Dermis microvascular lymphatic vessel endothelial cell (primary cell): ENCODE measurements around the gene ARHGDIA. TPM values are rescaled to one million over a fixed set of nuclear protein-coding genes. Genes with fewer than 3 reads are reported as not detected.

Source experiments
- DNase-seq, 2 donors: peaks; one replicate each; pipeline versions ENCODE4 v3.0.0 to v3.0.0-alpha.2; 2010; ENCODE audit warnings: low read depth in 2 of 2
- total RNA-seq: library from RNA; depleted of rRNA; stranded (reverse); fragments of >200 nt; gene quantifications from 2 replicates; pipeline ENCODE4 v1.2.1, GENCODE V29; 2014

ARHGDIA gene
- total RNA-seq, 1 donor from 2014 or later, result 97.7 TPM

DNA sequence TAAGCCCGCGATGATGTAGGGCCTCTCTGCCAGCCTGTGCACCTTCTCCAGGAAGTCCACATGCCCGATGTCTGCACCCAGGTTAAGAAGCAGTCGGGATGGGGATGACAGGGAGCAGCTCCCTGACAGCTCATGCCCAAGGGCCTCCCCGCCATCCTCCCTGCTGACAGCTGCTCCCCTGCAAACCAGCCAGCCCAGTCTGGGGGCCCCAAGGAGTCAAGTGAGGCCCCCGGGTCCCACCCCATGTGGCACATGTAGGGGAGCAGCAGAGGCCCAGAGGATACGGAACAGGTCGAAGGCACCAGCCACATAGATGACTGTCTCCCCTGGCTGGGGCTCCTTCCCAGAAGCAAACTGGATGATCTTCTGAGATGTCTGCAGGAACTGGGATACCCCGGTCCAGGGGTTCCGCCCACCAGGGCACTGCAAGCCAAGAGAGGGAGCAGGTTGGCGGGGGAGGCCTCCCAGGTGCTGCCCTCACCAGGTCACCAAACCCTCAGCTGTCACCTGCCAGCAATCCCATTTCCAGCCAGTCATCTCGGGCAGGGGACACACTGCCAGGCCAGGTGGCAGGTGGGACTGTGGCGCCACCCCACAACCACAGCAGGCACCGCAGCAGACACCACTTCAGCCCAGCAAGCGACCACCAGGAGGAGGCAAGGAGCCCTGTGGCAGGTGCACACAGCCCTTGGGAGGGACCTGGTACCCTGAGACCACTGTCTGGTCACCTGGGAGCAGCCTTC is 35.5 kb upstream of the ARHGDIA start:
- no peak for DNase-seq

DNA sequence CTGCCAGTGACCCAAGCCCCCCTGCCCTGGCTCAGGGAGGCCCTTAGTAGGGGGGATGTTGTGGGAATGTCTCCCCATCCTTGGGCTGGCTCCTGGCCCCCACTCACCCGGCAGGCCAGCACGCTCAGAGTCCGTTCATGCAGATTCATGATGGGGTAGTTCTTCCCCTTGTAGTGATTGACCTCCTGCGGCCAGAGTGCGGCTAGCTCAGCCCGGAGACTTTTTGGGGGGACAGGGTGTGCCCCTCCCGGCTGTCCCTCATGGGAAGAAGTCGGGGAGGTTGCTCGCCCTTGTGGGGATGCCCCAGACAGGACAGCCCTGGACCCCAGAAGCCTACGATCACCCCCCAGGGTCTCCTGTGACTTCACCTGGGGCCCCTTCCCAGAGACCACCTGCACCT is 34.9 kb upstream of the ARHGDIA start:
- DNase-seq, result no peak

DNA sequence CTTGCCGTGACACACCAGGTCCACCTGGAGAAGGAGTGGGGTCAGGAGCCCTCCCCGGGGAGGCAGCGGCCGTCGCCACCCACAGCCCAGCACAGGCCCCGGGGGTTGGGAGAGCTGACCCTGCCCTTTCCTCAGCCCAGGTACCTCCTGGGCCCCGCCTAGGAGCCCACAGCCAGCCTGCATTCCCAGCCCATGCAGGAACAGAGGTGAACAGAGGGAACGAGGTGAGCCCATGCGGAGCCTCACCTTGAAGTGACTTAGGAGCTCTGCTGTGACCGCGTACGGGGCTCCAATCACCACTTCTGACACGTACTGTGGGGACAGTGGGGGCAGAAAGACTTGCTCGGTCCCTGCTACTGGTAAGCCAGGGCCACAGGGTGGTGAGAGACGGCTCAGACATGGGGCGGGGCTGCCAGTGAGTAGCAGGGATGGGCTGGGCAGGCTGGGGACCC is 34.3 kb upstream of the ARHGDIA start:
- no peak for DNase-seq

DNA sequence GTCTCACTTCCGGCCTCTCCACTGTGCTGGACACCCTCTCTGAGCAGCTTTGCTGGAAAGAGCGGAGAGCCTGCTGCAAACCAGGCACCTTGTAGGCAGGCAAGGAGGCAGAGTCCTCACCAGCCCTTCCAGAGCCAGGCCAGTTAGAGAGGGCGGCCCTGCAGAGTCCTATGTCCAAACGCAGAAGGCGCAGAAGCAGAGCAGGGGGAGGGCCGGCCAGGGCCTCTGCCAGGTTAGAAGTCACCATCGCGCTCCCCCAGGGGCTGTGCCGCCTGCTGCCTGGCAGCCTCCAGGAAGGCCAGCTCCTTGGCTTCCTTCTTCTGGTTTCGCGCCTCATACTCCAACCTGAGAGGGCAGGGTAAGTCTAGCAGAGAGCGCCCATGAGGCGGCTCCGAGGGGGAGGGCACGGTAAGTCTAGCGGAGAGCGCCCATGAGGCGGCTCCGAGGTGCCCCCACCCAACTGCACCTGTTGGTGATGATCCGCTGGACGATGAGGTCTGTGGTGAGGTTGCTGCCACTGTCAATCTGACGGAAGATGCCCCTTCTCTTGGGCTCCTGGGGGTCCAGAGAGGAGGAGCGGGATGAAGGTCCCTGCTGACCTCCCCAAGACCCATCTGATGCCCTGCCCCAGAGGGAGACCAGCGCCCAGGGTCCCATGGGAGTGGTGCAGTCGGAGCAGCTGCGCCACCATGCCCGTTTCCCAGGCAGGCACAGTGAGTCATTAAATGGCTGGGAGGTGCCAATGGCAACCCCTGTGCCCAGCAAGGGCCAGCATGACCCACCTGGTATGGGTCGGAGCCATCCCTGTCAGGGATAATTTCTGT is 33.7 kb upstream of the ARHGDIA start:
- DNase-seq, result no peak

DNA sequence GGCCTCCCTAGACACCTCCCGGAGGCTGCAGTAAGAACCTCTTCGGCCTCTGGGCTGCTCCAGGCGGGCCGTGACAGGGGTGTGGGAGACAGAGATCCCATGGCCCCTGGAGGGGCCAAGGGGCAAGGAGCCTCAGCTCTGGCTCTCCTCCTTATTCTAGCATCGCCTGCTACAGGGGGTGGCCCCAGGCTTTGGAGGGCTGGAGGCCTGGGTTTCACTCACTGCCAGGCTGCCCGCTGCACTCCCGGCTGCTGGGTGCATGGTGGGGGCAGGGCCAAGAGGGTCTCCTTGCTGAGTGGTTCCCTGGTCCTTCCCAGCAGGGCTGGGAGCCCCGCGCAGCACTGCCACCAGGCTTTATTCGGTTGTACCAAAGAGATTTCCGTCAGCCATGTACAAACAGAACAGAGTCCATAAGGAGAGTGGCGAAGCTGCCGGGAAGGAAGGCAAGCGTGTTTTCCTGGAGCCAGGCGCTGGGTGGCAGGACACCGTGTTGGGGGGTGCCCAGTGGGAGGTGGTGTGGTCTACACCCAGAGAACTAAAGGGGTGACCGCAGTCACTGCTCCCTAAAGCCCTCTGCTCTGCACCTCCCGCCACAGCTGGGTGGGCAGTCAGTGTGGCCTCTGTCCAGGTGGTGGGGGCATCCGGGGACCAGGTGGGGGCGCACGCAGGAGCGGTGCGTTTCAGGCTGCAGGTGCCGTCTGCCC is 32.9 kb upstream of the ARHGDIA start:
- DNase-seq, result no peak

DNA sequence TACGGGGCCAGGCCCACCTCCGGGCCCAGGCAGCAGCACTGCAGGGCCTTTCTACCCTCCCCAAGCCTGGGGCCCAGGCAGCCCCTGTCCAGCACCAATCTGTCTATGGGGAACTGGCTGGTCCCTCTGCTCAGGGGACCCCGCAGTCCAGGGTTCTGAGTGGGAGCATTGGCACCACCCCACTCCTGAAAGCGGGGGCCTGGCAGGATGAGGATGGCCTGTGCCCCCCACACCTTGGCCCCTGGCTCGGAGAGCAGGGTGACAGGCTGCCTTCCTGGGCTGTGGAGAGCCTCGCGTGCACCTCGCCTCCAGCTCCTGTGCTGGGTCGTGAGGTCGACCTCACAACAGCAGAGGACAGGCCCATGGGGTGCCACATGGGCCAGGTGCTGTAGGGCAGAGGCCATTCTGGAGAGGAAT is 32.3 kb upstream of the ARHGDIA start:
- DNase-seq, result no peak

DNA sequence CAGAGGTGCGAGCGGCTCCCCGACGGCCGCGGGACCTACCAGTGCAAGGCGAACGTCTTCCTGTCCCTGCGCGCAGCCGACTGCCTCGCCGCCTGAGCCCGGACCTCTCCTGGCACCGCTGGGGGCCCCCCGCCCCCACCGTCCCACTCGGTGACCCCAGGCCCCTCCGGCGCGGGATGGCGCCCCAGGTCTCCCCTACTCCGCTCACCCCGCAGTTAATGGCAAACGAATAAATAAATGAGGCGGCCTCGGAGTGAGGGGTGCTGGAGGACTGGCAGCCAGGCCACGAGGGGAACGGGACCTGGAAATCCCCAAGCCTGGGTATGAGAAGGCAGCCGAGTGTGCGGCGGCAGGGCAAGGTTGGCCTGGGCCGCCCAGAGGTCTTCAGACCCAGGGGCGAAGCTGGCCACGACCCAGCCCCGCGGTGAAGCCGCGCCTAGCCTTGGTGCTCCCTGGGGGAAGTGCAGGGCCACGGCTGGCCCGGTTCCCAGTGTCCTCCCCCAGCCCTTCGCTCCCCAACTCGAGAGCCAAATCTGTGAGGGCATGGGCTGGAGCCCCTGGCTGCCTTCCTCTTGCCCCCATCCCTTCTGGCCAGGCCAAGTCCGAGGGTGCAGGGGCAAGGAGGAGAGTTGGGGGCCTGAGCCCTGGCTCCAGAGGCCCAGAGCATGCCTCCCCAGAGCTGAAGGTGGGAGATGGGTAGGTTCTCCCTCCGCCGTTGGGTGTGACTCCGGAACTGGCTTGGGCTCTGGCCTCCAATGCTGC is 31.7 kb upstream of the ARHGDIA start:
- no peak for DNase-seq

DNA sequence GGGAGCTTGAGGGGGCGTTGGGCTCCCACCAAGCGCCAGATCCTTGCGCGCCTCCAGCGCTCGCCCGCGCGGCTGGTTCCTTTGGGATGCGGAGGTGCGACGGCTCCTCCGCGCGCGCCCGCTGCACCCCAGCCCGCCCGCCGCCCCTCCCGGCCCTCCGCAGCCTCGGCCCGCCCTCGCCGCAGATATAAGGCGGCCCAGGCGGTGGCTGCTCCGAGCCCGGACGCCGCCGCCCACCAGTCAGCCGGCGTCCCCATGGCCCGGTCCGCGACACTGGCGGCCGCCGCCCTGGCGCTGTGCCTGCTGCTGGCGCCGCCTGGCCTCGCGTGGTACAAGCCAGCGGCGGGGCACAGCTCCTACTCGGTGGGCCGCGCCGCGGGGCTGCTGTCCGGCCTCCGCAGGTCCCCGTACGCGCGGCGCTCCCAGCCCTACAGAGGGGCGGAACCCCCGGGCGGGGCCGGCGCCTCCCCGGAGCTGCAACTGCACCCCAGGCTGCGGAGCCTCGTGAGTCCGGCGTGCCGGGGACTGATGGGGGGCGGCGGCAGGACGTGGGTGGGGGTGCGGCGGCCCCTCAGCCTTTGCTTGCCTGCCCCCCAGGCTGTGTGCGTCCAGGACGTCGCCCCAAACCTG is 31.0 kb upstream of the ARHGDIA start, which contains the start of gene NPB:
Gene NPB (plus strand): TSS at position 216 of the 630 bp plus-strand sequence. CDS start 40 bp downstream, at position 256.
- DNase-seq, result peak in 1 of 2 donors; percentile 38

DNA sequence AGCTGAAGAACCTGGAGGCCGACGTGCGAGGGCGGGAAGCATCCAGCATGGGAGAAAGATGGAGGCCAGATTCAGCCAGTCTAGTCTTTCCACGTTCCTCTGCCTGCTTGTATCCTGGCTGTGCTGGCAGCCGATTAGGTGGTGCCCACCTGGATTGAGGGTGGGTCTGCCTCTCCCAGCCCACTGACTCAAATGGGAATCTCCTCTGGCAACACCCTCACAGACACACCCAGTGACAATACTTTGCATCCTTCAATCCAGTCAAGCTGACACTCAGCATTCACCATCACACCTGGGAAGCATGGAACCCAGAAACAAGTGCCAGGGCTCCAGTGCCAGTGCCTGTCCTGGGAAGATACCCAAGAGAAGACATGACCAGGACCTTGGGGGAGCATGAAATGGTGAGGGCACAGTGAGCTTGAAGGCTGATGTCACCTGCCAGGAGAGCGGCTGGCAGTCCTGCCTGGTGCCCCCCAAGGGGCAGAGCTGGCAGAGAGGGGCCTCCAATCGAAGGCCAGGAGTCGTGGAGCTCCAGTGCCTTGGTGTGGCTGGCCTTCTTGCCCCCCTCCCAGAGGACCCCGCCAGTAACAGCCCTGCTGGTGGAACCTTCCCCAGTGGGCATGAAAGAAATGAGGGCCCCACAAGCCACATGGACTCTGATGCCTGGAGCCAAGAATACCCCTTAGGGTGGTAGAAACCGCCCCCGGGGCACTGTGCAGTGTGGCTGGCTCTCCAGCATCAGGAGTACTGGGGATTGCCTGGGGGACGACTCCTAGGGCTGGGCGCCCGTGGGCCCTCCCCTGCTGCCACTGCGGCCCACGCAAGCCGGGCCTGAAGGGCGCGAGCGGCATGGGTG is 30.3 kb upstream of the ARHGDIA start:
- no peak for DNase-seq

DNA sequence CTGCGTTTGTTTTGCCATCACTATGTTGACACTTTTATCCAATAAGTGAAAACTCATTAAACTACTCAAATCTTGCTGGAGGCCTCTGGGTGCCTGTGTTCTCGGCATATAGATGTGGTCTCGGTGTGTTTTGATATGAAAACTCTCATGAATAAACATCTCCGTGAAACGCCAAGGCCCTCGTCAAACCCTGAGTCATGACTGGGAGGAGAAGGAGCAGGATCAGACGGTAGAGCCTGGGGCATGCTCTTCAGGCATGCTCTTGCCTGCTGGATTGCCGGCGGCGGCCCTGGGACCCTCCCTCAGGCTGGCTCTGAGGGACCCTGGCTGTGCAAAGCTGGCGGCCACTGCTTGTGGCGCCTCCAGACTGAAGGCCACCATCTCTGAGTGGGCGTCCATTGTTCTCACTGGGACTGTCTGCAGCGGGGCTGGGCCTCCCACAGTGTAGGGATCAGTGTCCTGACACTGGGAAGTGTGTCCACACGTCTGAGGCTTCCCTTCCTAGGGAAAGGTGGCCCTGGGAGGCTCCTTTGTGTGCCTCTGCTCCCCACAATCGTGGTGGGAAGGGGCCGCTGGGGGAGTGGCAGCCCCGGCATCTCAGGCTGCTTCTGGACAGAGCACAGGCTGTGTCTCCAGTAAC is 29.2 kb upstream of the ARHGDIA start:
- no peak for DNase-seq

DNA sequence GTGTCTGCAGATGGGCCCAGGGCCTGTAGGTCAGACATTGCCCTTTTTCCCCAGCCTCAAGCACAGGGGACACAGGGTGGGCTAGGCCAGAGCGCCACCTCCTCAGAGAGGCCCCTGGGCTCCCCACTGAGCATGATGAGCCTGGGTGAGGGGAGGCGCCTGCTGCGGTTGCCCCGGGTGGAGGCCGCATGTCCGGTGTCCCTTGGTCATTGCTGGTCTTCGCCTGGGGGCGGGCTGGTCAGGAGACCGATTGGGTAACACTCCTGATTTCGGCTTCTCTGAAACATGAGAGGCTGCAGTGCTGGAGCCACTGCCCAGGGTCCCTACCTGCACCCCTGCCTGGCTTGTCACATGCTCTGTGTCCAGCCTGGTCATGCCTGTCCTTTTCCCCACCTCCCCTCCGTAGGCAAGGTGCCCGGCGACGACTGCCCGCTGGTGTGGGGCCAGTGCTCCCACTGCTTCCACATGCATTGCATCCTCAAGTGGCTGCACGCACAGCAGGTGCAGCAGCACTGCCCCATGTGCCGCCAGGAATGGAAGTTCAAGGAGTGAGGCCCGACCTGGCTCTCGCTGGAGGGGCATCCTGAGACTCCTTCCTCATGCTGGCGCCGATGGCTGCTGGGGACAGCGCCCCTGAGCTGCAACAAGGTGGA is 28.5 kb upstream of the ARHGDIA start:
- DNase-seq, result no peak

DNA sequence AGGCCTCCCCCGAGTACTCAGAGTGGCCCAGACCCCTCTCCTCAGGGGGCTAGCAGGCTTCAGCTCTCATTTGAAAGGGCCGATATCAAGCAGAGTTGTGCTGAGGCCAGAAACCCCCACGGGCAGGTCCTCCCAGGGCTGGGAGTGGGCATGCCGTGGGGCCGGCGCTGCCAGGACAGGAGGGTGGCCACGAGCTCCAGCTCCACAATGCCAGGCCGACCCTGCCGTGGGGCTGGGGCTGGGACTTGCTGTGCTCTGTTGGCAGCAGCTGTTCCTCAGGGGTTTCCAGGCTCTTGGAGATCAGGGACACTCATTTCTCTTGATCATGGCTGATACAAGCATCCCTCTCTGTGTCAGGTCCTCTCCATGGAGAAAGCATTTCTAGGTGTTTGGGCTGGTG is 27.7 kb upstream of the ARHGDIA start:
- no peak for DNase-seq

DNA sequence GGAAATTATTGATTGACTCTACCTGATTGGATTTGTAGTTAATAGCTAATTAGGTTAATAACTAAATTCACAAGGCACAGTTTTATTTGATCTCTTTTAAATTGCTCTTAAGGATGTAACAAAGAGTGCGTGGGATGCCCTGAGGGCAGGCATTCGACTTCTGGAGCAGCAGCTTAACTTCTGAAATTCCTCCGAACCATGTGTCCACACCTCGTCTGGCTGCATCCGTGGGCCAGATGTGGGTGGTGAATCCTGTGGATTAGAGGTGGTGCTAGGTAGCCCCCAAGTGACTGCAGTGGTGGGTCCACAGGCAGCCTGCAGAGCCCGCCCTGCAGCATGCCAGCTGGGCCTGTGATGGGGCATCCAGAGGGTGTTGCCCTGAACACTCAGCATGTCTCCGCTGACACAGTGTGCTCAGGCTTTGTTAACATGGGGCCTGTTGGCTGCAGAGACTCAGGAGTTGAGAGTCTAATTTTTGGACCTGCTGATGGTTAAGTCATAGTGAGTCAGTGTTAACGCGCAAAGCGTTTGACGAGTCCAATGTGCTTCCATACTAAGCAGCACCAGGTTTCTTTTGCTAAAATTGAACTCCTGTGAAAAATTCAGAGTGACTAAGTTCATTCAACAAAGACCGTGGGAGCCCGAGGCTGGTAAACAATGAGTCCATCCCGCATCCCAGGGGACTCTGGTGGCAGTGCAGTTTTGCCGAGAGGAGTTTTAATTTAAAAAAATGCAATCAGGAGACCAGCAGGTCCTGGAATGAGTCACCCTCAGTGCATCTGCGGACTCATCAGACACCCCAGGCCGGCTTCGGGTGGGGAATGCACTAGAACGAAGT is 27.1 kb upstream of the ARHGDIA start:
- no peak for DNase-seq

DNA sequence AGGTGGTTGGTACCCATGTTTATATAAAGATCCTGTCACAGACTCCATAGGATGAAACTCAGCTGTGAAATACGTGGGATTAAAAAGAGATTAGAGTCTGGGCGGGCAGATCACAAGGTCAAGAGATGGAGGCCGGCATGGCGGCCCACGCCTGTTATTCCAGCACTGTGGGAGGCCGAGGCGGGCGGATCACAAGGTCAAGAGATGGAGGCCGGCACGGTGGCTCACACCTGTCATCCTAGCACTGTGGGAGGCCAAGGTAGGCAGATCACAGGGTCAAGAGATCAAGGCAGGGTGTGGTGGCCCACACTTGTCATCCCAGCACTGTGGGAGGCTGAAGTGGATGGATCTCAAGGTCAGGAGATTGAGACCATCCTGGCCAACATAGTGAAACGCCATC is 24.3 kb upstream of the ARHGDIA start:
- no peak for DNase-seq

DNA sequence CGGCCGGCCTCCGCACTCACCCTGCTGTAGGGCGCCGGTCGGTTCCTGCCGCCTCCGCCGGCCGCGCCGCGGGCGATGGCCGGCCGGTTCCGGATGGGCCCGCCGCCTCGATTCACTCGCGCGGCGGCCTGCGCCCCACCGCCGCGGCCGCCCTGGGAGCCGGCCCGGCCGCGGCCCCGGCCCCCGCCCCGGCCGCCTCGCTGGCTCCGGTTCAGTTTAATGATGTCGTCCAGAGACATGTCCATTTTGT is 20.1 kb upstream of the ARHGDIA start:
- DNase-seq, result no peak

DNA sequence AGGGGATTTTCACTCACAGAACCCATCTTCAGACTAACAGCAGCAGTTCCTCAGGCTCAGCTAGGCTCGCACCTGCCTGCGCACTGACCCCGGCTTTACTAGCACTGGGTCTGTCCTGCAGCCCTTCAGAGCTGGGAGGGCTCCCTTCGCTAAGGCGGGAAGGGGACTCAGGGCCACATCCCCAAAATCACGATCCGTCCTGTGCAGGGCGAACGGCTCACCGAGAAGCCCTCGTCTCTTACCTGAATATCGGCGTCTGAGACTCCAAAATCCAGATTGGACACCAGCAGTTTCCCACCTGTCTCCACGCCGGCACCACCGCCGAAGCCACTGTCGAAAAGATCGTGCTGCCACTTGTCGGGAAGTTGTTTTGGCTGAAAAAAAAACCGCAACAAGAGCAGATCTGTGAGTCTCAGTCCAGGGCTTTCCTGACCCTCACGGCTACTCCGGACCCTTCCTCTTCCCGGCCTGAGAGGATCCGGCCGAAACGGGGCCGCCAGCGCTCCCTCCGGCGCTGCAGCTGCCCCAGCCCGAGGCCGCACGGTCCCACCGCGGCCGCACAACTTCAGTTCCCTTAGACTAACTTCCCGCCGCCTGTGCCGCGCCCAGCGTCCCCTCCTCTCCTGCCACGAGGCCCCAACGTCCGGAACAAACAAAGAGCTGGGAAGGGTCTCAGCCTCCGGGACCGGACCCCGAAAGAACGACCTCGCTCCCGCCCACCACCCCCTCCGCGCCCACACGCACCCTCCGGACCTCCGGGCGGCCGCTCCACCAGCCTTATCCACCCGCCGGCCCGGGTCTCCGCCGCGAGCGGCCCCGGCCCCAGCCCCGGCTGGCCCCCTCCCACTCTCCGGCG is 19.5 kb upstream of the ARHGDIA start:
- peak in 1 of 2 donors; percentile 51 for DNase-seq

DNA sequence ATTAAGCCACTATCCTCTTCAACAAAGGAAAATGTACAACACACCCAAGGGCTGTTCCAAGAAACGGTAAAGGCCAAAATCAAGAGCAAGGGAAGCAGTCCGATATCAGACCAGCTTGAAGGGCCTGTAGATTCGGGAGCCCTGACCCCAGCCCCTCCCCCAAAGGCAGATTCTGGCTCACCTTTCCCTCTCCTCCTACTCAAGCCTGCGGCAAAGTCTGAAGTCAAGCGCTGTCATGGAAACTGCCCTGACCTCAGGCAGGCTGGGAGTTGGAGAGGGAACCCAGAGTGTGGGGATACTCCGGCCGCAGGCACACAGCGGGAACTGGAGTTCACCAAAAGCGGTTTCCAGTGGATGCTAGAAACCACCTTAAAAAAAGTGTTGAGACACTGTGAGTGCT is 18.5 kb upstream of the ARHGDIA start:
- no peak for DNase-seq
